IMR-90 (cell line): ENCODE measurements around the gene MYBPC3. TPM values are rescaled to one million over a fixed set of nuclear protein-coding genes. Genes with fewer than 3 reads are reported as not detected.

Experiments used
- ATAC-seq: fragments of 200-7000 bp; cut with Tn5 transposase; 2 replicates; pipeline ENCODE4 v1.9.1; 2020; ENCODE audit warnings: low read depth, mild to moderate bottlenecking, moderate library complexity
- BruUV-seq: library from RNA; stranded (reverse); fragments of 400-500 nt; replicated peaks from 2 replicates; lab custom pipeline; 2021; lab: Mats Ljungman, UMichigan
- CTCF ChIA-PET: fragments of 300-600 bp; formaldehyde crosslinking; extraction: SDS; loops from one replicate; lab custom pipeline; 2021; ENCODE audit warnings: antibody characterized with exemption; lab: Yijun Ruan, JAX
- POLR2A ChIA-PET: fragments of 300-600 bp; sonication (Branson Sonifier 250); formaldehyde crosslinking; loops from one replicate; lab custom pipeline; 2022; ENCODE audit warnings: antibody characterized with exemption; ENCODE audit not compliant: unreplicated experiment; lab: Charles Lee
- DNase-seq: peaks from one replicate; pipeline ENCODE4 v3.0.0; 2013
- H2AFZ ChIP-seq: replicated peaks from 2 replicates; pipeline ENCODE3; 2013; ENCODE audit warnings: low read length, mild to moderate bottlenecking; ENCODE audit not compliant: poor library complexity
- H2AK5ac ChIP-seq: 2 replicates; pipeline ENCODE4 v1.6.1; 2013; ENCODE audit warnings: low read depth, low read length, inconsistent platforms
- H2AK9ac ChIP-seq: replicated peaks from 2 replicates; pipeline ENCODE3; 2013; ENCODE audit warnings: mild to moderate bottlenecking, low read depth, low read length, moderate library complexity; ENCODE audit not compliant: poor library complexity
- H2BK120ac ChIP-seq: 2 replicates; pipeline ENCODE4 v1.6.1; 2013; ENCODE audit warnings: low read depth, low read length, inconsistent platforms
- H2BK15ac ChIP-seq: 3 replicates; pipeline ENCODE4 v1.6.1; 2013; ENCODE audit warnings: low read depth, low read length, inconsistent platforms
- H2BK20ac ChIP-seq: 2 replicates; pipeline ENCODE4 v1.6.1; 2013; ENCODE audit warnings: low read depth, mild to moderate bottlenecking, inconsistent platforms, low read length, moderate library complexity
- H2BK5ac ChIP-seq: 2 replicates; pipeline ENCODE4 v1.6.1; 2013; ENCODE audit warnings: mild to moderate bottlenecking, low read depth, low read length, inconsistent platforms; ENCODE audit not compliant: poor library complexity, severe bottlenecking
- H3K14ac ChIP-seq: replicated peaks from 2 replicates; pipeline ENCODE4 v1.6.1; 2013; ENCODE audit warnings: low read depth, low read length, inconsistent platforms
- H3K18ac ChIP-seq: 2 replicates; pipeline ENCODE4 v1.6.1; 2013; ENCODE audit warnings: low read depth, low read length, control low read depth
- H3K23ac ChIP-seq: 2 replicates; pipeline ENCODE4 v1.6.1; 2013; ENCODE audit warnings: low read depth, low read length, inconsistent platforms
- H3K27ac ChIP-seq: 2 replicates; pipeline ENCODE4 v1.5.1; 2013; ENCODE audit warnings: mild to moderate bottlenecking, control low read depth, low read length; ENCODE audit not compliant: insufficient read depth
- H3K27me3 ChIP-seq: 2 replicates; pipeline ENCODE4 v1.6.1; 2013; ENCODE audit warnings: low read length; ENCODE audit not compliant: control insufficient read depth, insufficient read depth
- H3K36me3 ChIP-seq: 2 replicates; pipeline ENCODE4 v1.6.1; 2013; ENCODE audit warnings: low read length, mixed read lengths; ENCODE audit not compliant: control insufficient read depth, insufficient read depth
- H3K4ac ChIP-seq: 2 replicates; pipeline ENCODE4 v1.6.1; 2013; ENCODE audit warnings: low read depth, low read length, inconsistent platforms
- H3K4me1 ChIP-seq: 2 replicates; pipeline ENCODE4 v1.6.1; 2013; ENCODE audit warnings: low read length, mixed read lengths; ENCODE audit not compliant: control insufficient read depth, insufficient read depth
- H3K4me2 ChIP-seq: 2 replicates; pipeline ENCODE4 v1.6.1; 2013; ENCODE audit warnings: low read depth, mild to moderate bottlenecking, control low read depth, low read length, moderate library complexity
- H3K4me3 ChIP-seq: 2 replicates; pipeline ENCODE4 v1.5.1; 2013; ENCODE audit warnings: low read depth, mild to moderate bottlenecking, control low read depth, low read length, moderate library complexity; ENCODE audit not compliant: insufficient read depth
- H3K56ac ChIP-seq: 2 replicates; pipeline ENCODE4 v1.6.1; 2013; ENCODE audit warnings: low read length, inconsistent platforms; ENCODE audit not compliant: insufficient read depth; ENCODE audit errors: extremely low read depth
- H3K79me1 ChIP-seq, 2 experiments: 2 replicates each; pipeline ENCODE4 v1.6.1; 2013; ENCODE audit warnings: low read length in 2 of 2, inconsistent platforms in 1 of 2, low read depth in 1 of 2
- H3K9ac ChIP-seq: 2 replicates; pipeline ENCODE4 v1.6.1; 2013; ENCODE audit warnings: low read depth, low read length, control low read depth
- H3K9me1 ChIP-seq: 2 replicates; pipeline ENCODE4 v1.6.1; 2013; ENCODE audit warnings: low read length, inconsistent platforms; ENCODE audit not compliant: insufficient read depth
- H3K9me3 ChIP-seq: 2 replicates; pipeline ENCODE4 v1.6.1; 2013; ENCODE audit warnings: low read length; ENCODE audit not compliant: control insufficient read depth, insufficient read depth
- H4K20me1 ChIP-seq: 2 replicates; pipeline ENCODE4 v1.6.1; 2013; ENCODE audit warnings: low read length, inconsistent platforms; ENCODE audit not compliant: insufficient read depth
- H4K5ac ChIP-seq: 2 replicates; pipeline ENCODE4 v1.6.1; 2013; ENCODE audit warnings: mild to moderate bottlenecking, low read depth, low read length, control low read depth
- H4K8ac ChIP-seq, 2 experiments: 2 replicates each; pipeline ENCODE4 v1.6.1; 2013; ENCODE audit warnings: low read depth in 2 of 2, low read length in 2 of 2, control low read depth in 1 of 2, inconsistent platforms in 1 of 2
- H4K91ac ChIP-seq: 2 replicates; pipeline ENCODE4 v1.6.1; 2013; ENCODE audit warnings: low read depth, low read length, inconsistent platforms; ENCODE audit not compliant: insufficient read depth
- MAFK ChIP-seq: IDR thresholded peaks from 2 replicates; pipeline ENCODE4 v1.6.1; 2012; ENCODE audit warnings: low read depth, low read length, improper control_type of control experiment
- MAZ ChIP-seq: IDR thresholded peaks from 2 replicates; pipeline ENCODE4 v1.6.1; 2012; ENCODE audit warnings: low read depth, mild to moderate bottlenecking, low read length, improper control_type of control experiment, moderate library complexity, borderline replicate concordance
- MXI1 ChIP-seq: IDR thresholded peaks from 2 replicates; pipeline ENCODE4 v1.6.1; 2012; ENCODE audit warnings: low read depth, mild to moderate bottlenecking, low read length, moderate library complexity, borderline replicate concordance
- POLR2A ChIP-seq: IDR thresholded peaks from 2 replicates; pipeline ENCODE4 v1.6.1; 2012; ENCODE audit warnings: mild to moderate bottlenecking, low read depth, low read length
- RCOR1 ChIP-seq: IDR thresholded peaks from 2 replicates; pipeline ENCODE4 v1.6.1; 2012; ENCODE audit warnings: mild to moderate bottlenecking, low read length, improper control_type of control experiment; ENCODE audit not compliant: insufficient replicate concordance
- WGBS, 2 experiments: methylation state at CpG; one replicate each; pipeline versions ENCODE4 v1.1.5 to v1.1.7; 2013; ENCODE audit warnings: missing lambda C conversion rate in 2 of 2; ENCODE audit not compliant: insufficient read length in 1 of 2; ENCODE audit errors: extremely low coverage in 2 of 2; 5-methylcytosine and 5-hydroxymethylcytosine counted together
- dilution Hi-C: fragments of 300-500 bp; cut with HindIII; formaldehyde crosslinking; loops from one replicate; pipeline ENCODE4 v1.14.3; 2018; ENCODE audit warnings: low sequenced_read_pairs; ENCODE audit not compliant: unreplicated experiment
- in situ Hi-C: fragments of 300-500 bp; cut with MboI; formaldehyde crosslinking; loops from 3 replicates; pipeline ENCODE4 v1.14.3; 2019; ENCODE audit warnings: low sequenced_read_pairs, inconsistent platforms, mixed read lengths
- intact Hi-C: fragments of 100-400 bp; cut with micrococcal nuclease; formaldehyde crosslinking; loops from 2 replicates; pipeline ENCODE4 v1.10.0; 2022
- polyA plus RNA-seq, 3 experiments: library from polyadenylated mRNA; depleted of rRNA; stranded (reverse); fragments of >200 nt; gene quantifications; 2 replicates each; pipeline ENCODE4 v1.2.3, GENCODE V29; 2012; ENCODE audit warnings: low replicate concordance in 1 of 3
- total RNA-seq: library from RNA; depleted of rRNA; stranded (reverse); fragments of >200 nt; gene quantifications from 2 replicates; pipeline ENCODE4 v1.2.3, GENCODE V29; 2012

MYBPC3 gene
- total and polyA plus RNA-seq, 2 of the 4 experiments (the other 2 are of a cell fraction): not detected

GRCh38 chr11:47377571-47378009 lies 25.1 kb upstream of the MYBPC3 start:
- Histone ChIP-seq H3K27ac (no peak overlapping the region), H3K27me3 (peaks cover 5% of the 10 kb centered on the region; the same call in 1 of the 2 replicates), H3K79me1 (no peaks in the 10 kb centered on the region), H3K4me1 (peaks cover 5% of the 10 kb centered on the region), H3K18ac (no peak overlapping the region), H3K4me3 (no peak overlapping the region), H4K5ac (no peak overlapping the region), H2BK15ac (no peak overlapping the region), H2BK5ac (no peak overlapping the region), H3K23ac (no peak overlapping the region), H3K4me2 (no peak overlapping the region), H3K56ac (no peak overlapping the region), H4K20me1 (no peaks in the 10 kb centered on the region; the same call in 1 of the 2 replicates), H2BK20ac (no peak overlapping the region), H3K9me1 (peaks cover 9% of the 10 kb centered on the region), H3K9me3 (no peaks in the 10 kb centered on the region), H2AK9ac (no peak overlapping the region), H2AFZ (no peak overlapping the region), H2AK5ac (no peak overlapping the region), H4K8ac (no peak overlapping the region), H3K14ac (no peak overlapping the region), H3K4ac (no peak overlapping the region), H3K9ac (no peak overlapping the region), H4K91ac (no peak overlapping the region), H2BK120ac (no peak overlapping the region), H3K36me3 (no peaks in the 10 kb centered on the region)
- dilution Hi-C loops: no loop called here
- 58% methylated on average over 3 of the region's 5 CpGs; no CpG with 5 or more reads in 1 of the 2 experiments for WGBS, 2 experiments
- BruUV-seq: no TSS peak
- DNase-seq: no peak
- ChIA-PET POLR2A (no interaction called here), CTCF (no interaction called here)
- in situ Hi-C loops: no loop called here
- intact Hi-C loops: no loop called here
- no peak for ATAC-seq
- TF ChIP-seq POLR2A (no peak), MAZ (no peak), MAFK (no peak), RCOR1 (no peak), MXI1 (no peak)
